B cell (primary cell): Measurements from ENCODE around the gene HSD17B12. TPM values are rescaled to one million over a fixed set of nuclear protein-coding genes. Genes with fewer than 3 reads are reported as not detected.

ENCODE experiments used
- ATAC-seq: fragments of 200-7000 bp; cut with Tn5 transposase; one replicate; pipeline ENCODE4 v1.10.0; 2021; ENCODE audit warnings: low read depth, mild to moderate bottlenecking, moderate number of reproducible peaks, moderate library complexity
- CTCF ChIA-PET: fragments of 350-600 bp; sonication (Branson Sonifier 250); formaldehyde crosslinking; loops from one replicate; lab custom pipeline; 2021; ENCODE audit warnings: antibody characterized with exemption, inconsistent platforms; lab: Charles Lee
- POLR2A ChIA-PET: fragments of 350-600 bp; sonication (Branson Sonifier 250); formaldehyde crosslinking; loops from one replicate; lab custom pipeline; 2021; ENCODE audit warnings: antibody characterized with exemption; lab: Charles Lee
- DNase-seq: peaks from one replicate; pipeline ENCODE4 v3.0.0; 2013
- H2AFZ ChIP-seq: 2 replicates; pipeline ENCODE4 v1.6.1; 2012; ENCODE audit warnings: mild to moderate bottlenecking, low read depth, low read length; ENCODE audit not compliant: insufficient read depth, poor library complexity, severe bottlenecking
- H3K27ac ChIP-seq, 2 donors: 1 replicate in 1 of 2; 2 replicates in 1 of 2; pipeline ENCODE4 v1.5.1; 2012 to 2013; ENCODE audit warnings: low read length in 2 of 2, mild to moderate bottlenecking in 2 of 2, moderate library complexity in 1 of 2
- H3K27me3 ChIP-seq, 4 experiments: fragments of 200-600 bp in 1 of 4; sonication (generic) in 1 of 4; replicated peaks in 1 of 4; 1 replicate in 2 of 4; 2 replicates in 2 of 4; pipeline versions ENCODE4 v1.6.1 to v1.7.0; 2013 to 2016; ENCODE audit warnings: low read length in 3 of 4, mild to moderate bottlenecking in 2 of 4, mixed read lengths in 1 of 4, moderate library complexity in 1 of 4; ENCODE audit not compliant: insufficient read depth in 4 of 4, control insufficient read depth in 3 of 4; ENCODE audit errors: control extremely low read depth in 1 of 4
- H3K36me3 ChIP-seq, 2 experiments: replicated peaks in 1 of 2; 1 replicate in 1 of 2; 2 replicates in 1 of 2; pipeline versions ENCODE4 v1.6.1 to v1.7.1; 2013; ENCODE audit warnings: low read length in 1 of 2; ENCODE audit not compliant: insufficient read depth in 2 of 2, control insufficient read depth in 1 of 2; ENCODE audit errors: control extremely low read depth in 1 of 2, extremely low read depth in 1 of 2
- H3K4me1 ChIP-seq, 2 donors: fragments of 200-600 bp in 1 of 2; sonication (generic) in 1 of 2; 1 replicate in 1 of 2; 2 replicates in 1 of 2; pipeline versions ENCODE4 v1.5.1 to v1.6.1; 2013 to 2017; ENCODE audit warnings: low read length in 2 of 2; ENCODE audit not compliant: control insufficient read depth in 2 of 2, insufficient read depth in 2 of 2
- H3K4me2 ChIP-seq: replicated peaks from 2 replicates; pipeline ENCODE3; 2012; ENCODE audit warnings: mild to moderate bottlenecking, low read depth, low read length; ENCODE audit not compliant: poor library complexity, severe bottlenecking
- H3K4me3 ChIP-seq, 5 experiments: fragments of 200-600 bp in 1 of 5; sonication (generic) in 1 of 5; 1 replicate in 3 of 5; 2 replicates in 2 of 5; pipeline versions ENCODE4 v1.5.1 to v1.7.0; 2011 to 2016; ENCODE audit warnings: low read length in 4 of 5, mild to moderate bottlenecking in 4 of 5, low read depth in 2 of 5, control low read depth in 1 of 5, moderate library complexity in 1 of 5; ENCODE audit not compliant: insufficient read depth in 1 of 5; ENCODE audit errors: control extremely low read depth in 1 of 5, extremely low read depth in 1 of 5
- H3K79me2 ChIP-seq: fragments of 200-600 bp; sonication (generic); one replicate; pipeline ENCODE4 v1.6.0; 2016; ENCODE audit warnings: low read length; ENCODE audit not compliant: control insufficient read depth, insufficient read depth
- H3K9ac ChIP-seq: fragments of 200-600 bp; sonication (generic); 2 replicates; pipeline ENCODE4 v1.6.1; 2017; ENCODE audit warnings: mild to moderate bottlenecking, low read length, moderate library complexity
- H3K9me3 ChIP-seq, 3 donors: one replicate each; pipeline versions ENCODE4 v1.6.1 to v1.7.1; 2013; ENCODE audit warnings: low read length in 2 of 3; ENCODE audit not compliant: control insufficient read depth in 2 of 3, insufficient read depth in 1 of 3; ENCODE audit errors: control extremely low read depth in 1 of 3
- H4K20me1 ChIP-seq: 2 replicates; pipeline ENCODE4 v1.6.0; 2012; ENCODE audit warnings: mild to moderate bottlenecking, low read length; ENCODE audit not compliant: insufficient read depth, control insufficient read depth, poor library complexity, severe bottlenecking
- H3K27ac Mint-ChIP-seq: one replicate; pipeline ENCODE4 v1.8.0; 2021; ENCODE audit warnings: mixed read lengths
- H3K27me3 Mint-ChIP-seq: one replicate; pipeline ENCODE4 v1.8.0; 2021; ENCODE audit warnings: mixed read lengths
- H3K4me1 Mint-ChIP-seq: one replicate; pipeline ENCODE4 v1.8.0; 2021; ENCODE audit warnings: mixed read lengths
- H3K4me3 Mint-ChIP-seq: one replicate; pipeline ENCODE4 v1.8.0; 2021; ENCODE audit warnings: mixed read lengths
- H3K9me3 Mint-ChIP-seq: one replicate; pipeline ENCODE4 v1.8.0; 2022; ENCODE audit warnings: mixed read lengths; ENCODE audit not compliant: insufficient read depth
- CTCF ChIP-seq: fragments of 200-600 bp; IDR thresholded peaks from one replicate; pipeline ENCODE4 v1.8.0; 2022; ENCODE audit warnings: antibody characterized with exemption, mild to moderate bottlenecking
- EZH2 ChIP-seq: IDR thresholded peaks from 2 replicates; pipeline ENCODE4 v1.6.1; 2012; ENCODE audit warnings: borderline replicate concordance, low read depth, mild to moderate bottlenecking, moderate library complexity, low read length; ENCODE audit not compliant: insufficient read depth, poor library complexity, severe bottlenecking
- WGBS: methylation state at CpG from one replicate; pipeline ENCODE4 v1.1.5; 2013; ENCODE audit warnings: missing lambda C conversion rate; ENCODE audit not compliant: insufficient coverage; 5-methylcytosine and 5-hydroxymethylcytosine counted together
- intact Hi-C: fragments of 100-400 bp; cut with micrococcal nuclease; formaldehyde crosslinking; loops from one replicate; pipeline ENCODE4 v1.10.0; 2022
- polyA plus RNA-seq: library from polyadenylated mRNA; depleted of rRNA; stranded (reverse); fragments of >200 nt; gene quantifications from 2 replicates; pipeline ENCODE4 v1.2.3, GENCODE V29; 2012
- total RNA-seq, 2 donors: library from RNA; stranded (reverse); fragments of 120-200 nt in 1 of 2; gene quantifications; 1 replicate in 1 of 2; 2 replicates in 1 of 2; pipeline versions ENCODE4 v1.2.3 to v1.2.4, GENCODE V29; 2013 to 2022

Gene HSD17B12
- total and polyA plus RNA-seq, 2 donors (not counting 1 experiment from before 2014, with no cell fraction given): 13.1 to 34.6 TPM

GRCh38 chr11:43638717-43639116 is 41.8 kb upstream of the HSD17B12 start:
- Mint-ChIP-seq H3K9me3 (no peaks in the 10 kb centered on the region), H3K4me1 (peaks cover 2% of the 10 kb centered on the region), H3K27ac (no peak overlapping the region), H3K4me3 (no peak overlapping the region), H3K27me3 (peaks cover 50% of the 10 kb centered on the region)
- H3K4me1 ChIP-seq: peaks cover 0 to 3% of the 10 kb centered on the region in 2 donors
- H2AFZ ChIP-seq: no peak overlapping the region
- intact Hi-C loops: no loop called here
- no peaks in the 10 kb centered on the region for H3K79me2 ChIP-seq
- H3K27me3 ChIP-seq: peaks cover 0 to 29% (median 18%) of the 10 kb centered on the region in 4 experiments
- WGBS: 38% methylated on average over 2 of the region's 3 CpGs
- no peak overlapping the region for H3K27ac ChIP-seq
- DNase-seq: no peak
- TF ChIP-seq EZH2 (no peak), CTCF (no peak)
- no peak for ATAC-seq
- H3K36me3 ChIP-seq: no peaks in the 10 kb centered on the region
- ChIA-PET POLR2A (no interaction called here), CTCF (no interaction called here)
- no peak overlapping the region for H3K9ac ChIP-seq
- H3K4me3 ChIP-seq: no peak overlapping the region
- no peak overlapping the region for H3K4me2 ChIP-seq
- H3K9me3 ChIP-seq: no peaks in the 10 kb centered on the region
- H4K20me1 ChIP-seq: no peaks in the 10 kb centered on the region

- H3K79me2 ChIP-seq: peaks cover 2% of the 10 kb centered on the region
- DNase-seq (no peak), ATAC-seq (no peak)
- Mint-ChIP-seq H3K4me1 (peaks cover 6% of the 10 kb centered on the region), H3K9me3 (no peaks in the 10 kb centered on the region), H3K27me3 (peaks cover 48% of the 10 kb centered on the region), H3K4me3 (no peak overlapping the region), H3K27ac (no peak overlapping the region)
- ChIA-PET CTCF (no interaction called here), POLR2A (no interaction called here)
- H3K9ac ChIP-seq: no peak overlapping the region
- H4K20me1 ChIP-seq: no peaks in the 10 kb centered on the region
- H3K27ac ChIP-seq: no peak overlapping the region
- H3K9me3 ChIP-seq: no peaks in the 10 kb centered on the region
- WGBS: 75% methylated on average over 1 of the region's 3 CpGs
- intact Hi-C loops: no loop called here
- peaks cover 0 to 28% (median 17%) of the 10 kb centered on the region in 4 experiments for H3K27me3 ChIP-seq
- no peaks in the 10 kb centered on the region for H3K36me3 ChIP-seq
- H3K4me3 ChIP-seq: no peak overlapping the region
- no peak overlapping the region for H2AFZ ChIP-seq
- no peak for TF ChIP-seq CTCF
- H3K4me1 ChIP-seq: peaks cover 0 to 3% of the 10 kb centered on the region in 2 donors
- H3K4me2 ChIP-seq: no peak overlapping the region
These were observed 41.3 kb upstream of the HSD17B12 start for GRCh38 chr11:43639224-43639623.
